ENCODE data around the gene C1orf159.
A peak's percentile ranks its signal among the peaks of the same experiment; 100 is the strongest.

The C1orf159 gene

GRCh38 chr1:1054099-1054700 is 61.7 kb downstream of the C1orf159 start:
- peaks cover 3% of the 10 kb centered on the region for H3K36me3 ChIP-seq (ENCODE audit: control insufficient read depth, insufficient read depth, low read length)
- TF ChIP-seq CTCF (IDR thresholded peaks at IDR 0.05; ENCODE audit: insufficient read depth, low read length, poor library complexity, severe bottlenecking) = no peak
- H3K4me3 ChIP-seq (replicated peaks; ENCODE audit: low read depth, low read length) = no peak overlapping the region
- no peaks in the 10 kb centered on the region for H3K27me3 ChIP-seq (replicated peaks; ENCODE audit: control insufficient read depth, insufficient read depth, low read length)
- no peak for DNase-seq (ENCODE audit: extremely low read depth, insufficient read length)

GRCh38 chr1:1053682-1054081 is 62.2 kb downstream of the C1orf159 start:
- no peak for DNase-seq (ENCODE audit: extremely low read depth, insufficient read length)
- peaks cover 3% of the 10 kb centered on the region for H3K36me3 ChIP-seq (ENCODE audit: control insufficient read depth, insufficient read depth, low read length)
- no peak overlapping the region for H3K4me3 ChIP-seq (replicated peaks; ENCODE audit: low read depth, low read length)
- no peak for TF ChIP-seq CTCF (IDR thresholded peaks at IDR 0.05; ENCODE audit: insufficient read depth, low read length, poor library complexity, severe bottlenecking)
- H3K27me3 ChIP-seq (replicated peaks; ENCODE audit: control insufficient read depth, insufficient read depth, low read length) = no peaks in the 10 kb centered on the region

DNA sequence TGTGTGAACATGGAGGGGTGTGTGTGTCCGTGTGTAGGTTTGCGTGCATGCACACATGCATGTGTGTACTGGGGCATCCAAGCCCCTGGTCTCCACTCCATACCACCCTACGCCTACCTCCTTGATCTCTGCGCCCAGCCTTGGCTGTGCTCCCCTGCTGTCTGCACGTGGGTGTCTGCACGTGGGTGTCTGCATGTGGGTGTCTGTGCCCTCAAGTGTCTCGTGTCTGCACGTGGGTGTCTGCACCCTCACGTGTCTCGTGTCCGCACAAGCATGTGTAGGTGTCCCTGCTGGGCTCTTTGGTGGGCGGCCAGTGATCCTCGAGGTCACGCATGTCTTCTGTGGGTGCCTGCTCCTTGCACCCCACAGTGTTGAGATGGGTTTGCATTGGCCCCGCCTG is 62.9 kb downstream of the C1orf159 start:
- H3K36me3 ChIP-seq (ENCODE audit: control insufficient read depth, insufficient read depth, low read length) = peaks cover 3% of the 10 kb centered on the region
- no peaks in the 10 kb centered on the region for H3K27me3 ChIP-seq (replicated peaks; ENCODE audit: control insufficient read depth, insufficient read depth, low read length)
- TF ChIP-seq CTCF (IDR thresholded peaks at IDR 0.05; ENCODE audit: insufficient read depth, low read length, poor library complexity, severe bottlenecking) = no peak
- DNase-seq (ENCODE audit: extremely low read depth, insufficient read length) = no peak
- no peak overlapping the region for H3K4me3 ChIP-seq (replicated peaks; ENCODE audit: low read depth, low read length)

- Histone ChIP-seq H3K27me3 (replicated peaks; ENCODE audit: control insufficient read depth, insufficient read depth, low read length) (no peaks in the 10 kb centered on the region), H3K36me3 (ENCODE audit: control insufficient read depth, insufficient read depth, low read length) (peaks cover 3% of the 10 kb centered on the region), H3K4me3 (replicated peaks; ENCODE audit: low read depth, low read length) (no peak overlapping the region)
- no peak for DNase-seq (ENCODE audit: extremely low read depth, insufficient read length)
- no peak for TF ChIP-seq CTCF (IDR thresholded peaks at IDR 0.05; ENCODE audit: insufficient read depth, low read length, poor library complexity, severe bottlenecking)
Measured at GRCh38 chr1:1052003-1052840, 63.7 kb downstream of the C1orf159 start.

DNA sequence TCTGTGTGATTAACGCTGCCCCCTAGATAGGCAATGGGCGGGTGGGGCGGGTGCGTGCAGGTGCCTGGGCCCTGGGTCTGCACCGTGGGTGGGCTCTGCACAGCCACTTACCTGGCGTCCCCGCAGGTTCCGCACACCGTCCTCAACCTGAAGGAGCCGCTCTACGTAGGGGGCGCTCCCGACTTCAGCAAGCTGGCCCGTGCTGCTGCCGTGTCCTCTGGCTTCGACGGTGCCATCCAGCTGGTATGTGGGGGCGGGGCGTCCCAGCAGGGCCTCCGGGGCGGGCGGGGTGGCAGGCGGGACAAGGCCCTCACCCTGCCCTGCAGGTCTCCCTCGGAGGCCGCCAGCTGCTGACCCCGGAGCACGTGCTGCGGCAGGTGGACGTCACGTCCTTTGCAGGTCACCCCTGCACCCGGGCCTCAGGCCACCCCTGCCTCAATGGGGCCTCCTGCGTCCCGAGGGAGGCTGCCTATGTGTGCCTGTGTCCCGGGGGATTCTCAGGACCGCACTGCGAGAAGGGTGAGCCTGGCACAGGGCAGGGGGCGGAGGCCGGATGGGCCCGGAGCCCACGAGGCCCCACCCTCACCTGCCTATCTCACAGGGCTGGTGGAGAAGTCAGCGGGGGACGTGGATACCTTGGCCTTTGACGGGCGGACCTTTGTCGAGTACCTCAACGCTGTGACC is 64.6 kb downstream of the C1orf159 start:
- H3K27me3 ChIP-seq (replicated peaks; ENCODE audit: control insufficient read depth, insufficient read depth, low read length) = no peaks in the 10 kb centered on the region
- no peak overlapping the region for H3K4me3 ChIP-seq (replicated peaks; ENCODE audit: low read depth, low read length)
- peaks cover 3% of the 10 kb centered on the region for H3K36me3 ChIP-seq (ENCODE audit: control insufficient read depth, insufficient read depth, low read length)
- peak; percentile 9 for TF ChIP-seq CTCF (IDR thresholded peaks at IDR 0.05; ENCODE audit: insufficient read depth, low read length, poor library complexity, severe bottlenecking)
- no peak for DNase-seq (ENCODE audit: extremely low read depth, insufficient read length)
